GM18526 (cell line): ENCODE results near the gene COMMD10.

Experiments used
- POLR2A ChIP-seq: IDR thresholded peaks from 3 replicates; pipeline ENCODE4 v1.6.1; 2011; ENCODE audit not compliant: insufficient read length; ENCODE audit errors: extremely low read depth

COMMD10 gene

GRCh38 chr5:116076496-116076895 is 8.3 kb upstream of the COMMD10 start:
- no peak for TF ChIP-seq POLR2A

- no peak for TF ChIP-seq POLR2A
Measured at GRCh38 chr5:116078199-116078598, 6.6 kb upstream of the COMMD10 start.

- TF ChIP-seq POLR2A = no peak
Measured at GRCh38 chr5:116084287-116084691, 536 bp upstream of the COMMD10 start.

GRCh38 chr5:116088062-116088461 is 3.2 kb downstream of the COMMD10 start:
- no peak for TF ChIP-seq POLR2A

- TF ChIP-seq POLR2A = no peak
Measured at GRCh38 chr5:116090302-116090701, 5.5 kb downstream of the COMMD10 start.

- no peak for TF ChIP-seq POLR2A
Measured at GRCh38 chr5:116091416-116091815, 6.6 kb downstream of the COMMD10 start.

- TF ChIP-seq POLR2A = no peak
Measured at GRCh38 chr5:116097301-116097700, 12.5 kb downstream of the COMMD10 start.

GRCh38 chr5:116098998-116099397 is 14.2 kb downstream of the COMMD10 start:
- no peak for TF ChIP-seq POLR2A

- no peak for TF ChIP-seq POLR2A
Measured at GRCh38 chr5:116115163-116115562, 30.3 kb downstream of the COMMD10 start.

- TF ChIP-seq POLR2A = no peak
Measured at GRCh38 chr5:116130471-116130870, 45.6 kb downstream of the COMMD10 start.

- TF ChIP-seq POLR2A = no peak
Measured at GRCh38 chr5:116130976-116131375, 46.2 kb downstream of the COMMD10 start.

- TF ChIP-seq POLR2A = no peak
Measured at GRCh38 chr5:116133281-116133680, 48.5 kb downstream of the COMMD10 start.

GRCh38 chr5:116135344-116135743 is 50.5 kb downstream of the COMMD10 start:
- TF ChIP-seq POLR2A = no peak

GRCh38 chr5:116137544-116138378 is 52.9 kb downstream of the COMMD10 start:
- TF ChIP-seq POLR2A = no peak

- no peak for TF ChIP-seq POLR2A
Measured at GRCh38 chr5:116142495-116142894, 57.7 kb downstream of the COMMD10 start.

- no peak for TF ChIP-seq POLR2A
Measured at GRCh38 chr5:116144103-116144502, 59.3 kb downstream of the COMMD10 start.

GRCh38 chr5:116144991-116145390 is 60.2 kb downstream of the COMMD10 start:
- no peak for TF ChIP-seq POLR2A
